Mononuclear cell (primary cell): Measurements from ENCODE around the gene CGB3. TPM values are rescaled to one million over a fixed set of nuclear protein-coding genes. Genes with fewer than 3 reads are reported as not detected.

Experiments
- H3K27me3 ChIP-seq: 2 replicates; pipeline ENCODE4 v1.6.0; 2011; ENCODE audit warnings: low read length, control low read depth; ENCODE audit not compliant: insufficient read depth
- H3K4me1 ChIP-seq: 2 replicates; pipeline ENCODE4 v1.5.1; 2011; ENCODE audit warnings: mild to moderate bottlenecking, low read length, control low read depth; ENCODE audit not compliant: insufficient read depth
- H3K4me3 ChIP-seq: 2 replicates; pipeline ENCODE4 v1.5.1; 2011; ENCODE audit warnings: mild to moderate bottlenecking, low read length, moderate library complexity
- H3K9me3 ChIP-seq: 2 replicates; pipeline ENCODE4 v1.5.1; 2011; ENCODE audit warnings: low read depth, mild to moderate bottlenecking, control low read depth, low read length
- total RNA-seq: library from RNA; depleted of rRNA; stranded (reverse); fragments of >200 nt; gene quantifications from one replicate; pipeline ENCODE4 v1.2.3, GENCODE V29; 2012

Gene CGB3
- total RNA-seq, 1 donor = not detected

DNA sequence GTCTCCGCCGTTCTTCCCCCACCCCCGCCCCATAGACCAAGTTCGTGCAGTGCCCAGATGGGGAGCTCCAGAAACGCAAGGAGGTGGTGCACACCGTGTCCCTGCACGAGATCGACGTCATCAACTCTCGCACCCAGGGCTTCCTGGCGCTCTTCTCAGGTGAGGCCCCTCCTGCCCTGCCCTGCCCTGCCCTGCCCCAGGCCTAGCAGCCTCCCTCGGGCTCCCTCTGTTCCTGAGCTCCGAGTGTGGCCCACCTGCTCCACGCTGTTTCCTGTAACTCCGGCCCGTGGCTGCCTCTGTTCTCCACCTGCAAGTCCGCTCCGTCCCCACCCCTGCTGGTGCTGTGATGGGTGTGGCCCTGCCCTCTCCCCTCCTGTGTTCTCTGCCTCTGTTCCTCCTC, 13.7 kb downstream of the CGB3 start:
- H3K4me1 ChIP-seq = no peaks in the 10 kb centered on the region
- H3K27me3 ChIP-seq = no peaks in the 10 kb centered on the region
- H3K9me3 ChIP-seq = no peaks in the 10 kb centered on the region

DNA sequence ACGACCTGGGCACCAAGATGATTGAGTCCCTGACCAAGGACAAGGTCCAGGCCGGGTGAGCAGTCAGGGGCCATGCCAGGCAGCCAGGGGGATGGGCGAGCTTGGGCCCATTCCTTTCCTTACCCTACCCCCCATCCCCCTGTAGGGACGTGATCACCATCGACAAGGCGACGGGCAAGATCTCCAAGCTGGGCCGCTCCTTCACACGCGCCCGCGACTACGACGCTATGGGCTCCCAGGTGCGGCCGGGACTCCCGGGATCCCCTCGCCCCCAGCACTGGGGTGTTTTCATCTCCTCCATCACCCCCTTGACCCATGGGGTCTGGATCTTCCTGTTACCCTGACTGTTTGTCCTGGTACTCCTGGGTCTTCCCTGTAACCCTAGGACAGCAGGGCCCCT, 14.3 kb downstream of the CGB3 start:
- no peaks in the 10 kb centered on the region for H3K9me3 ChIP-seq
- H3K4me3 ChIP-seq = no peak overlapping the region
- H3K27me3 ChIP-seq = no peaks in the 10 kb centered on the region
- H3K4me1 ChIP-seq = no peaks in the 10 kb centered on the region

More for the DNA sequence above, 13.7 kb downstream of the CGB3 start:
- no peak overlapping the region for H3K4me3 ChIP-seq

DNA sequence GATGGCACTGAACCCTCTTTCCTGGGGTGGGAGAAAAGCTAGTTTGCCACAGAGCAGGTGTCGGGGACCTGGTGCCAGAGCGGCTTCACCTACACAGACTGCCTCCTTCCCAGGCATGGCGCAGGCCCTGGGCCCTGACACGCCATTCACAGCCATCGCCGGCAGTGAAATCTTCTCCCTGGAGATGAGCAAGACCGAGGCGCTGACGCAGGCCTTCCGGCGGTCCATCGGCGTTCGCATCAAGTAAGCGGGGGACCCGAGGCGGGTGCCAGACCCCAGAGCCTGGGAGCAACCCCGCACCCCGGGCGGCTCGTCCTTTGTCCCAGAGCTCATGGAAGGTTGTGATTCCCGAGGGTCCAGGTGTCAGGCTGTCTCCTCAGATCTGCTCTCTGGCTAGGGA, 17.2 kb downstream of the CGB3 start:
- H3K4me1 ChIP-seq = no peaks in the 10 kb centered on the region

GRCh38 chr19:49004964-49005614, 19.0 kb downstream of the CGB3 start:
- Histone ChIP-seq H3K4me1 (no peaks in the 10 kb centered on the region), H3K4me3 (no peak overlapping the region), H3K9me3 (no peaks in the 10 kb centered on the region), H3K27me3 (no peaks in the 10 kb centered on the region)

More for the DNA sequence above, 17.2 kb downstream of the CGB3 start:
- Histone ChIP-seq H3K27me3 (no peaks in the 10 kb centered on the region), H3K4me3 (no peak overlapping the region), H3K9me3 (no peaks in the 10 kb centered on the region)

GRCh38 chr19:49004133-49004532, 20.0 kb downstream of the CGB3 start:
- no peaks in the 10 kb centered on the region for H3K4me1 ChIP-seq
- no peaks in the 10 kb centered on the region for H3K9me3 ChIP-seq
- H3K4me3 ChIP-seq = no peak overlapping the region
- H3K27me3 ChIP-seq = no peaks in the 10 kb centered on the region

DNA sequence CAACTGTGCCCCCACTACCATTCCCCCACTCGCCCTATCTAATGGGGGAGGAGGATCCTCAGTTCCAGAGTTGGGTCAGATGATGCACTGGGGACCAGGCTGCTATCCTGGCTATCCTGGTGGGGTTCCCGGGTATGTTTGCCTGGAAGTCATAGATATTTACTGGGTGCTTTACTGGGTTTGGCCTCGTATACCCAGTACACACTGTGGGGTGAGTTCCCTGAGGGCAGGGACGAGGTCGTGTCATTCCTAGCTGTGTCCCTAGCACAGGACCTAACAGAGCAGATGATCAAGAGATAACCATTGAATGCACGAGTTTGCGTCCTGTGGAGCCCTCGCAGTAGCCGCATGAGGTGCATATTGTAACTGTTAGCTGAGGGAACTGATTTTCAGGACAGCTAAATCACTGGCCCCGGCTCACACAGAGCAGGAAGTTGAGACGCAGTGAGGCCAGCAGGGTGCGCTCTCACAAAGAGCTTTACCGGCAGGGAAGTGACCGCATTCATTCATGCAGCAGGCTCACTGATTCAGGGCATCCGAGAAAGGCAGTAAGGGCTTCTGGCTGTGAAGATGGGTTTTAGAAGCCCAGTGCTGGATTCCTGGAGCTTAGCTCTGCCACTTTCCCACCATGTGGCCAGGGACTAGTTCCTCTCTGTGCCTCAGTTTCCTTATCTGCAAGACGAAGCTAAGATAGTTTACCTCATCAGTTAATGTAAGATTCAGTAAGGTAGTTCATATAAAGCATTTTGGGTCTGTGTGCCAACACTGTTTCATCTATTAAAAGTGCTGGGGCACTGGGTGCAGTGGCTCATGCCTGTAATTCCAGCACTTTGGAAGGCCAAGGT, 24.4 kb downstream of the CGB3 start:
- Histone ChIP-seq H3K27me3 (no peaks in the 10 kb centered on the region), H3K4me3 (no peak overlapping the region), H3K9me3 (no peaks in the 10 kb centered on the region), H3K4me1 (peaks cover 5% of the 10 kb centered on the region)

DNA sequence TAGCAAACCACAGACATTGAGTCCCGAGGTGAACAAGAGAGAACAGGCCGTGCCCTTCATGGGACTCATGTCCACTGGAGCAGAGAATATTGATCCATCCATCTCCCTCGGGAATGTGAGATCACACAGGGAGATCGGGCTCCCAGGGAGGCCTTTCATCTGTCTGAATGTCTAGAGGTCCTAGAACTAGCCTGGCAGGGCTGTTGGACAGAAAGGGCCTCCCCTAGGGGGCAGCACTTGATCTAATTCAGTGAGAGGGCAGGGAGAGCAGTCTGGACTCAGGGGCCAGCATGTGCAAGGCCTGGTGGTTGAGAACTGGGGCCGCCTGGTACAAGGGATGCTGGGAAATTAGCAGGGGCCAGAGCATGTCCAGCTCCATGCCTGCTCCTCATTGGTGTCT, 26.2 kb downstream of the CGB3 start:
- Histone ChIP-seq H3K9me3 (no peaks in the 10 kb centered on the region), H3K4me1 (peaks cover 13% of the 10 kb centered on the region)

GRCh38 chr19:48994035-48994386, 30.1 kb downstream of the CGB3 start:
- peaks cover 32% of the 10 kb centered on the region for H3K4me1 ChIP-seq
- H3K27me3 ChIP-seq = no peaks in the 10 kb centered on the region
- peak overlapping the region; percentile 90 for H3K4me3 ChIP-seq
- no peaks in the 10 kb centered on the region for H3K9me3 ChIP-seq

More for the DNA sequence above, 26.2 kb downstream of the CGB3 start:
- Histone ChIP-seq H3K27me3 (no peaks in the 10 kb centered on the region), H3K4me3 (no peak overlapping the region)

- Histone ChIP-seq H3K4me1 (peaks cover 32% of the 10 kb centered on the region), H3K9me3 (no peaks in the 10 kb centered on the region), H3K4me3 (peak within 1 kb of the TSS; percentile 90), H3K27me3 (no peaks in the 10 kb centered on the region)
These were observed 30.7 kb downstream of the CGB3 start, which contains the start of the genes GYS1 and RUVBL2 for GRCh38 chr19:48993175-48994034. Gene GYS1, minus strand, starts transcription at chr19:48993309. Its CDS starts 197 bp downstream, at chr19:48993112. Gene RUVBL2, plus strand, starts transcription at chr19:48993887. Its CDS starts 25 bp downstream, at chr19:48993912.

DNA sequence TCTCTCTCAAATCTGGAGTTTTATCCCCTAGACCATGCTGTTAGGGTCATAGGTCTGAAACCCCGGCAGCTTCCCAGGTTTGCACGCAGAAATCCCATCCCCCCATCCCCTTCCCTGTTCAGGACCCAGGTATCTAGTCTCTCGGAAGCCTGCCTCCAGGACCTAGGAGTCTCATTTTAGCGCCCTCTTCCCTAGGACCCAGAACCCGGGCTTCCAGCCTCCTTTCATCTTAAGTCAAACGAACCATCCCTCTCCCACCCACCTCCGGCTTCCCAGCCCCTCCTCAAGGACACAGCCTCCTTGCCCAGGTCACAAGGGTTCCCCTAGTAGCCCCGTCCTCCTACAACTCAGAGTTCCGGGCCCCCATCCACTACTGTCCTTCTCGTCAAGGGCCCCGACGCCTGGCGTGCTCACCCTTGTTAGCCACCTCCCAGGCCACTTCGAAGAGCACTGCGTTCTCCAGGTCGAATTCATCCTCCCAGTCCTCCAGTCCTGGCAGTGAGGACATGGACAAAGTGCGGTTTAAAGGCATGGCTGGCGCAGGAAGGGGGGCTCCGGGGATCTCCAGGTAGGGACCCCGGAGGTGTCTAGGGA, 31.5 kb downstream of the CGB3 start:
- no peaks in the 10 kb centered on the region for H3K27me3 ChIP-seq
- peaks cover 32% of the 10 kb centered on the region for H3K4me1 ChIP-seq
- H3K9me3 ChIP-seq = no peaks in the 10 kb centered on the region
- peak overlapping the region; percentile 90 for H3K4me3 ChIP-seq

GRCh38 chr19:48991873-48992580, 32.1 kb downstream of the CGB3 start:
- peaks cover 32% of the 10 kb centered on the region for H3K4me1 ChIP-seq
- H3K27me3 ChIP-seq = no peaks in the 10 kb centered on the region
- peak overlapping the region; percentile 90 for H3K4me3 ChIP-seq
- no peaks in the 10 kb centered on the region for H3K9me3 ChIP-seq

DNA sequence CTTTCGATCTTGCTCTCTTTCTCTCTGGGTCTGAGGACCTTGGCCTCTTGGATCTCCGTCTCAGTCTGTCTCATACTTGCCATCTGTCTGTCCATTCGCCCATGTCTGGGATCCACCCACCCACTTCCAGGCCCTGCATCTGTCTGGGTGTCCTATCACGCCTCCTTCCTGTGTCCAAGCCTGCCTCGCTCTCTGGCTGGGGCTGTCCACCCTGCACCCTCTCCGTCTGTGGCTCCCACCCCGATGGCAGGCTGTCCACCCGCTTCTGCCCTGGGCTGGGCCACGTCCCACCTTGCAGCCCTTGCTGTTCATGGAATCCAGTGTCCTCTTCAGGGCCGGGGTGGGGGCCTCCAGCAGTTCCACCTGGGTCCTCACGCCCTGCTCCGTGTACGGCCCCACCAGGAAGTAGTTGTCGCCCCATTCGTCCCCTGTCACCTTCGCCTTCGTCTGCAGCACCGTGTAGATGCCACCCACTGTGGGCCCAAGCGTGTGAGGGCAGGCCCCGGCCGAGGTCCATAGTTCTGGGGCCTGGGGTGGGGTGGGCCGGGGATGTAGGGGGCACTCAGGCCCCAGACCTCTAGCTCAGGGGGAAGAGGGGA, 33.0 kb downstream of the CGB3 start:
- Histone ChIP-seq H3K4me3 (no peak overlapping the region), H3K4me1 (peaks cover 32% of the 10 kb centered on the region), H3K9me3 (no peaks in the 10 kb centered on the region), H3K27me3 (no peaks in the 10 kb centered on the region)

GRCh38 chr19:48990400-48990799, 33.7 kb downstream of the CGB3 start:
- H3K27me3 ChIP-seq = no peaks in the 10 kb centered on the region
- H3K4me3 ChIP-seq = no peak overlapping the region
- peaks cover 32% of the 10 kb centered on the region for H3K4me1 ChIP-seq
- H3K9me3 ChIP-seq = no peaks in the 10 kb centered on the region
